OCI-LY7 (cell line): ENCODE data around the gene ZMYND8.

Source experiments
- CTCF ChIP-seq: fragments of 200-600 bp; sonication (generic); conservative IDR thresholded peaks from 2 replicates; pipeline ENCODE4 v1.5.1; 2014; ENCODE audit warnings: mild to moderate bottlenecking, antibody characterized with exemption, low read length, moderate library complexity, mixed read lengths
- EZH2phosphoT487 ChIP-seq: fragments of 200-600 bp; sonication (generic); IDR thresholded peaks from 2 replicates; pipeline ENCODE4 v1.6.1; 2018; ENCODE audit warnings: low read depth, borderline replicate concordance, mild to moderate bottlenecking, mixed run types, antibody characterized with exemption, low read length, moderate library complexity, mixed read lengths

- TF ChIP-seq CTCF (no peak), EZH2phosphoT487 (no peak)
These were observed 67.4 kb downstream of the ZMYND8 start for GRCh38 chr20:47289096-47289495.
